NK-92 treated with Interleukin-12 subunit alpha and Interleukin-12 subunit beta, amount 100 ng/mL, for 24 hours (cell line): Measurements from ENCODE around the gene RASSF5.

Source experiments
- DNase-seq: peaks from one replicate; lab custom pipeline; 2025; lab: John Stamatoyannopoulos, UW

The RASSF5 gene

GRCh38 chr1:206547104-206547503 is 39.8 kb downstream of the RASSF5 start:
- DNase-seq, result no peak

GRCh38 chr1:206550446-206550845 is 43.1 kb downstream of the RASSF5 start:
- no peak for DNase-seq

- no peak for DNase-seq
These were observed 44.1 kb downstream of the RASSF5 start for GRCh38 chr1:206551296-206551985.

DNA sequence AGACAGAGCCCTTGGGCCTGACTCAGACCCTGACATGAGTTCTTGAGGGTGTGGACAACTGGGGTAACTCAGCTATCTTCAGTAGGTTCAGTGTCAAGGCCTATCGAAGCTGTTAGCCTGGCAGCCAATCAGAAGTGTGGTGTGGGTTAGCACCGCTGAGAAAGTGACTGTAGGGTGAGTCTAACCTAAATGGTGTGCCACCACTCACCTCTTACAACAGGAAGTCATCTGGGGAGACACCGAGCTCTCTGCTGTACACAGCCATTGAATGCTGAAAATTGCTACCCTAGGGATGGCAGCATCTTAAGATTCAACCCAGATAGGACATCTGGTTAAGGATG is 44.6 kb downstream of the RASSF5 start:
- DNase-seq, result peak; percentile 85

- DNase-seq, result no peak
These were observed 46.9 kb downstream of the RASSF5 start for GRCh38 chr1:206554211-206554610.

GRCh38 chr1:206554701-206555472 is 47.6 kb downstream of the RASSF5 start:
- DNase-seq, result no peak

- DNase-seq, result peak; percentile 30
These were observed 48.2 kb downstream of the RASSF5 start for GRCh38 chr1:206555473-206555935.

- no peak for DNase-seq
These were observed 48.9 kb downstream of the RASSF5 start for GRCh38 chr1:206556047-206556749.

DNA sequence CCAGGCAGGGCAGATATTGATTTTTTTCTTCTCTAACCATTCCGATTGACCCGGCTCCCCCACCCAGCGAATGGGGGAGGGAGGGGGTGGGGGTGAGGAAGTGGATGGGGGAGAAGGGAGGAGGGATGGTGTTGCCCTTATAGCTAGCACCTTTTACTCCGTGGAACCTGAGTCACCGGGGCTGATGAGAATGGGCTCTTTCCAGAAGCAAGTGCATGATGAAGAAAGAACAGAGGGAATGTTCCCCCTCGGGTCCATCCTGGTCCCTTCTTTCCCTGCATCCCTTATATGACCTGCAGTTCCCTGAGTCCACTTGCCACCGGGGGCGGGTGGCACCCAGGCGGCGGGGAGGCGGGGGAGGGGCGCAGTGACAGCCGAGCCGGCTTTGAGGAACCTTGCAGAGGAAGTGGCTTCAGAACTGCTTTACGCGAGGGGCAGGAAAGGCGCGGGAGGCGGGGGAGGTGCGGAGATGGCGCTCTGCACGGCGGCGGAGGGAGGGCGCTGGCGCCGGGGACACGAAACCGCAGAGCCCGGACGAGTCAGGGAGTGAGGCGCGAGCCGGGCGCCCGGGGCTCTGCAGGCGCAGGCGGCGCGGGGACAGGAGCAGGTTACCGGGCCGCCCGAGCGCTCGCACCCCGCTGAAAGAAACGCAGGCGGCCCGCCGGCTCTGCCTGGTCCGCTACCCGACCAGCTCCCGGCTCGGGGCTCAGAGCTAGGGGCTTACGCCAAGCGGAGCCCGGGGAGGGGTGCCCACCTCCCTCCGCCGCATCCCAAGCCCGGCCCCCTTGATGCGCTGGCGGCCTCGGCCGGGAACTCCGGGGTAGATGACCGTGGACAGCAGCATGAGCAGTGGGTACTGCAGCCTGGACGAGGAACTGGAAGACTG is 49.7 kb downstream of the RASSF5 start:
- DNase-seq, result peak; percentile 94

DNA sequence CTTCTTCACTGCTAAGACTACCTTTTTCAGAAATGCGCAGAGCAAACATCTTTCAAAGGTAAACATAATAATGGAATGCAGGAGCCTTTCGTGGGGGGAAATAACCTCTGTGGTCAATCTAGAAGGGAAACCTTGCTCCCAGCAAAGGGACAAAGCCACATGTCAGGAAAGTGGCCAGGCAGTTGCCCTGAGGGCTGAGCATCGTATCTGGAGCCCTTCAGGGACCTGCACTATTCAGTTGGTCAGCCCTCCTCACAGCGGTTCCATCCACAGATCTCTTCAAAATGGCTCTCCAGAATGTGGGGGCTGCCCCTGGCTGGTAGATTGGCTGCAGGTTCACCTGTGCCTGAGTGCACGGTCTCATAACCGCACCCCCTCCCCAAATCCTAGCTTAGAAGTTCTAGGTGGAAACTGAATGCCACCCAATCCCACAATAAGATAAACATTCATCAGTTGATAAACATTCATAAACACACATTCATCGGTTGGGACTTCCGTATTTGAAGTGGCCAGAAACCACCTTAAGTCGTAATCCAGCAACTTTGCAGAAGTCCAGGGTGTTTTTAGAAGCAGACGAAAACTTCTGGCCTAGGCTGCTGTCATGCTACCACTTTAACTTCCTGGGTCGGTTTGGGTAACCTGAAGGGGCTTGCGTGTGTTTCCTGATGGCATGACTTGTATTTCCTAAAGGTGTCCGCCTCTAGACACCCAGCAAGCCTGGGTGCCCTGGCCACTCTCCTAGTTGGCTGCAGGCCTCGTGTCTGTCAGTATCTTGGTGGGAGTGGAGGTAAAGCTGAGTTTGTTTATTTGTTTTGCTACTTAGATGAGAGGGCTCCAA is 50.5 kb downstream of the RASSF5 start:
- peak; percentile 34 for DNase-seq

- DNase-seq, result no peak
These were observed 51.7 kb downstream of the RASSF5 start for GRCh38 chr1:206558794-206559671.

DNA sequence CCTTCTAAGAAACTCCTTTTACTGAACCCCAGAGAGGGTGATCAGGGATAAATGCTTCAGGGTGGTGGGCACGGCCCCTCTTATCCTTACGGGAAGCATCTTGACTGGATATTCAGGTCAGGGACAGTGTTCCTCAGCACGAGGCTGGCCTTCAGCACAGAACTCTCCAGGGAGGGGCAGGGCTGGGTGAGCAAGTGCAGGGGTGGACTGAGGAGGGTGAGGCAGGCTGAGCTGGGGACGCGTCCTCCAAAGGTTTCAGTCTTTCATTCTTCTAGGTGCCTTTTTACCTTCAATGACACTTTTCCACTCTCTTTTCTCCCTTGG is 52.3 kb downstream of the RASSF5 start:
- peak; percentile 19 for DNase-seq

DNA sequence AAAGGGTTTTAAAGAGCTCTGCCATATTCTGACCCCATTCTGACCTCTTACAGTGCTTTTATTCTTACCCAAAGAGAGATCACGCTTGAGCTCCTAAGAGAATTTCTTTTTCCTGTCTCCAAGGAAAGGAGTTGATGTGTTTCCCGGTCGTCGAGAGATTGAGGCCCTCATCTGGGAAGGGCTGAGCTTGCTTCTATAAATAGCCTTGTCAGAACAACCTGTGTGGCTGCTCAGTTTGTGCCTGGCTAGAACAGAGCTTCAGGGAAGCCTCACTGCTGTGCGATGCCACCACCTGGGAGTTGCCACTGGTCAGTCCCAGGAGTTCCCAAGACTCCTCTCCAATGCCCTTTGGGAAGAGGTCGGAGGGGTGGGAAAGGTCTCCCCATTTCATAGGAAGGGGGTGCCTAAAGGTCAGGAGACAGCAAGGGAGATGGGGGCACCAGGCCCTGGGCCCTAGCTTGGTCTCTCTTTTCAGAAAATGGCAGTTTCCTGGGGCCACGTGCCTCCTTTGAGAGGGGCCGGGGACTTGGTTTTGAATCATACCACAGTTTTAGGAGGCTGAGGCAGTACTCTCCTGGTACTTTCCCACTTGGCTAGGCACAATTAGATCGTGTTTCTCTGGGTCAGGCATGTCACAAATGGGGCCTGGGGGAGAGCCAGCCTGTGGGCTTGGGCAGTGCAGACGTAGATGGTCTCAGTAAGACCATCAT is 52.8 kb downstream of the RASSF5 start:
- DNase-seq, result no peak

DNA sequence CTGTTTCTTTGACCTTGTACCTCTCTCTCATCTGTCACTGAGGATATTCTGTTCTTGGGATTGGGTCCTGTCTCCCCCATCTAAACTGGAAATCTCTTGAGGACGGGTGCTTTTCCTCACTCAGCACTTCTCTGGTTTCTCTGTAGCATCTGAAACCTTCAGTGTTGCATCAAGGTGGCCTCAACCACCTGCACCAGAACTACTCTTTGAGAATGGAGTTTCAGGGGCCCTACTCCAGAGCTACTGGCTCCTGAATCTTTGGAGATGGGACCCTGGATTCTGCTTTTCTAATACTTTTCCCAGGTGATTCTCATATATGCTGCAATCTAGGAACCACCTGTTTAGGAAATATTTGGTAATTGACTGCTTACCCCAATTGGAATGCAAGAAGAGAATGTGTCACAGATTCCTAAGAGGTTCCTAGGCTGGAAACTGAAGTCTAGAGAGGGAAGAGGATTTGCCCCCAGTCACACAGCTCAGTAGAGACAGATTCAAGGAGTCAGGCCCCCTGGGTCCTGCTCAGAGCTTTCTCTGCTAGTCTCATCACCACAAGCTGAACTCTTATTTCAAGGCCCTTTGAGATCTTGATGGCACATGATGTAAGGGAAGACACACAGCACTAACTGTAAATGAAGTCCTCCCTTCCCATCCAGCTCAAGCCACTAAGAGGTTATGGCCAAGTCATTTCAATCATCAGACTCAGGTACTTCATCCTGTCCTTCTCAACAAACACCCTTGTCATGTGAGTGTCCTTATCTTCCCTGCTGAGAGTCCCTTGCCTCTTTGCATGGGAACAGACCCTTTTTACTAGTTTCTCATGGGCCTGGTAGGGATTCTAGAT is 56.3 kb downstream of the RASSF5 start:
- no peak for DNase-seq

DNA sequence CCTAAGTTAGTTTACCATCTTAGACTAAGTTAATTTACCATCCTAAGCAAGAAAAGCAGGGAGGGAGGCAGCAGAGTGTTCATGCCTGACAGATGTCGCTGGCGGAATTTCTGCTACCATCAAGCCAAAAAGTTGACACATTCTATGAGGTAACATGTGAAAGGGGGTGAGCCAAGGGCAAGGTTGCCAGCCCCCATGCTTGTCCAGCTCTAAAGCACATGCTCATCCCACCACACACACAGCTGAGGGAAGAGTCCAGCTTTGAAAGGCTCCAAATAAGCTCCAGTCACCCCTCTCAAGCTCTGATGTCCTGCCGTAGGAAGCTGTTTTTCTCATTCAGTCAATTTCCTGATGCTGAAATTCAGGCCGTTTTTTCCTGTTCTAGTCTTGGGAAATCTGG is 58.7 kb downstream of the RASSF5 start:
- DNase-seq, result no peak

GRCh38 chr1:206566999-206567398 is 59.7 kb downstream of the RASSF5 start:
- no peak for DNase-seq

GRCh38 chr1:206568256-206568655 is 60.9 kb downstream of the RASSF5 start:
- DNase-seq, result no peak

DNA sequence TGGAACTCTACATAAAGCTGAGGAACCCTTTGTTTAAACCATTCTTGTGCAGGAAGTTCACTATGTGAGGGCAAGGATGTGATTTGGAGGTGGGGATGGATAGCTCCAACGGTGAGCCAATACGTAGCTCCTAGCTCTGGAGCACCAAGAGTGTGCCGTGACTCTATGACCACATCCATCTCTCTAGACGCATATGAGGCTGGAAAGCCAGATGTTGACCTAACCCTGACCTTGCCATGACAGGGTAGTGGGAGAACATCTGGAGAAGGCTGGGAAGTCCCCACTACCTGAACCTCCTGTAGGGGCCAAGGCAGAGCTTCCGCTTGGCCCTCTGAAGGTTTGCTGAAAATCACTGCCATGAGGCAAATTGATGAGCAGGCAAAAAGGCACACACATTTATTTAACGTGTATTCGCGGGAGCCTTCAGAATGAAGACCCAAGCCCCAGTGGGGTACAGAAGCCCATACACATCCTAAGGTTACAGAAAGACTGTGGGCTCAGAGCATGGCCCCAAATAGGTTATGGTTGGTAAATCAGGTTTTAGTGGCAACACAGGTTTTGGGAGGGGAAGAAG is 61.5 kb downstream of the RASSF5 start:
- DNase-seq, result no peak
